Hepatocyte (in vitro differentiated cells): ENCODE results near the gene FOXG1. TPM values are rescaled to one million over a fixed set of nuclear protein-coding genes. Genes with fewer than 3 reads are reported as not detected.

Source experiments
- DNase-seq: peaks from one replicate; pipeline ENCODE4 v3.0.0-alpha.2; 2016; ENCODE audit warnings: low spot score
- H2AFZ ChIP-seq: fragments of 200-600 bp; sonication (generic); 2 replicates; pipeline ENCODE4 v1.6.0; 2016; ENCODE audit warnings: antibody characterized with exemption, mild to moderate bottlenecking
- H3K27ac ChIP-seq: fragments of 200-600 bp; sonication (generic); 2 replicates; pipeline ENCODE4 v1.5.1; 2016; ENCODE audit warnings: mild to moderate bottlenecking
- H3K27me3 ChIP-seq: fragments of 200-600 bp; sonication (generic); 2 replicates; pipeline ENCODE4 v1.6.1; 2016
- H3K36me3 ChIP-seq: fragments of 200-600 bp; sonication (generic); replicated peaks from 2 replicates; pipeline ENCODE4 v1.5.1; 2016; ENCODE audit warnings: low read depth; ENCODE audit not compliant: insufficient read depth
- H3K4me1 ChIP-seq: fragments of 200-600 bp; sonication (generic); 2 replicates; pipeline ENCODE4 v1.5.1; 2016; ENCODE audit warnings: mild to moderate bottlenecking, moderate library complexity; ENCODE audit not compliant: insufficient read depth
- H3K4me2 ChIP-seq: fragments of 200-600 bp; sonication (generic); 2 replicates; pipeline ENCODE4 v1.6.0; 2016
- H3K4me3 ChIP-seq: fragments of 200-600 bp; sonication (generic); 2 replicates; pipeline ENCODE4 v1.5.1; 2016; ENCODE audit warnings: mild to moderate bottlenecking
- H3K79me2 ChIP-seq: fragments of 200-600 bp; sonication (generic); 2 replicates; pipeline ENCODE4 v1.6.0; 2017; ENCODE audit warnings: mild to moderate bottlenecking
- H3K9me2 ChIP-seq: fragments of 200-600 bp; sonication (generic); replicated peaks from 2 replicates; pipeline ENCODE4 v1.6.0; 2017; ENCODE audit warnings: mild to moderate bottlenecking; ENCODE audit not compliant: insufficient read depth
- H3K9me3 ChIP-seq: fragments of 200-600 bp; sonication (generic); 2 replicates; pipeline ENCODE4 v1.5.1; 2016; ENCODE audit warnings: low read depth, mild to moderate bottlenecking
- H4K20me1 ChIP-seq: fragments of 200-600 bp; sonication (generic); 2 replicates; pipeline ENCODE4 v1.6.0; 2016; ENCODE audit warnings: mild to moderate bottlenecking; ENCODE audit not compliant: insufficient read depth, poor library complexity, severe bottlenecking
- CTCF ChIP-seq: fragments of 200-600 bp; sonication (generic); IDR thresholded peaks from 2 replicates; pipeline ENCODE4 v1.5.1; 2016; ENCODE audit warnings: antibody characterized with exemption, mild to moderate bottlenecking; ENCODE audit not compliant: poor library complexity
- EZH2 ChIP-seq: fragments of 200-600 bp; sonication (generic); IDR thresholded peaks from 2 replicates; pipeline ENCODE4 v1.6.1; 2016; ENCODE audit warnings: antibody characterized with exemption, mild to moderate bottlenecking, borderline replicate concordance
- EZH2phosphoT487 ChIP-seq: fragments of 200-600 bp; sonication (generic); IDR thresholded peaks from one replicate; pipeline ENCODE4 v1.6.1; 2018; ENCODE audit warnings: antibody characterized with exemption, mild to moderate bottlenecking, low read depth, moderate library complexity; ENCODE audit not compliant: unreplicated experiment, severe bottlenecking
- WGBS: methylation state at CpG from one replicate; pipeline ENCODE4 v1.1.6; 2016; ENCODE audit warnings: low lambda C conversion rate; ENCODE audit errors: missing lambda C conversion rate; 5-methylcytosine and 5-hydroxymethylcytosine counted together
- polyA plus RNA-seq: library from polyadenylated mRNA; unstranded; fragments of >200 nt; fragmentation: Nextera tagmentation; extraction: Ambion mirVana; gene quantifications from 2 replicates; pipeline ENCODE4 v1.2.1, GENCODE V29; 2016
- total RNA-seq: library from RNA; depleted of rRNA; stranded (reverse); fragments of >200 nt; gene quantifications from 2 replicates; pipeline ENCODE4 v1.2.3, GENCODE V29; 2014

The FOXG1 gene
- total RNA-seq (not detected in 2 replicates), polyA plus RNA-seq (not detected in 2 replicates)

GRCh38 chr14:28766469-28766955 is at the start of gene FOXG1:
Gene FOXG1, plus strand, starts transcription at chr14:28766787. Its CDS starts 493 bp downstream, at chr14:28767280.
- peak within 1 kb of the TSS; percentile 63 for H2AFZ ChIP-seq
- peak within 1 kb of the TSS; percentile 93 for H3K4me2 ChIP-seq
- no peak for DNase-seq
- H3K79me2 ChIP-seq, result no peaks in the 10 kb centered on the region
- H3K27me3 ChIP-seq, result peaks cover 92% of the 10 kb centered on the region
- no peaks in the 10 kb centered on the region for H3K36me3 ChIP-seq
- no peak within 1 kb of the TSS for H3K27ac ChIP-seq
- H3K9me2 ChIP-seq, result no peaks in the 10 kb centered on the region
- no peaks in the 10 kb centered on the region for H4K20me1 ChIP-seq
- no peak for TF ChIP-seq EZH2phosphoT487
- TF ChIP-seq EZH2, result no peak
- no peak for TF ChIP-seq CTCF
- H3K4me3 ChIP-seq, result peak within 1 kb of the TSS; percentile 16
- 0% methylated on average over 5 of the region's 58 CpGs for WGBS
- no peaks in the 10 kb centered on the region for H3K9me3 ChIP-seq
- H3K4me1 ChIP-seq, result peaks cover 12% of the 10 kb centered on the region

GRCh38 chr14:28719130-28719529 is 47.5 kb upstream of the FOXG1 start:
- Histone ChIP-seq H3K27ac (no peak overlapping the region), H3K9me3 (no peaks in the 10 kb centered on the region), H3K4me3 (no peak overlapping the region), H3K9me2 (no peaks in the 10 kb centered on the region), H3K79me2 (no peaks in the 10 kb centered on the region), H3K4me1 (no peaks in the 10 kb centered on the region), H3K27me3 (no peaks in the 10 kb centered on the region), H3K4me2 (no peak overlapping the region), H2AFZ (no peak overlapping the region), H3K36me3 (no peaks in the 10 kb centered on the region), H4K20me1 (no peaks in the 10 kb centered on the region)
- WGBS, result 88% methylated on average over 5 of the region's 5 CpGs
- TF ChIP-seq EZH2phosphoT487 (no peak), EZH2 (no peak), CTCF (no peak)
- no peak for DNase-seq

GRCh38 chr14:28731358-28731757 is 35.2 kb upstream of the FOXG1 start:
- no peak for DNase-seq
- no peaks in the 10 kb centered on the region for H4K20me1 ChIP-seq
- no peaks in the 10 kb centered on the region for H3K4me1 ChIP-seq
- H3K4me2 ChIP-seq, result no peak overlapping the region
- H3K4me3 ChIP-seq, result no peak overlapping the region
- no peaks in the 10 kb centered on the region for H3K9me3 ChIP-seq
- no peak overlapping the region for H2AFZ ChIP-seq
- no peaks in the 10 kb centered on the region for H3K79me2 ChIP-seq
- TF ChIP-seq EZH2, result no peak
- WGBS, result 67% methylated on average over 2 of the region's 2 CpGs
- H3K36me3 ChIP-seq, result no peaks in the 10 kb centered on the region
- H3K27ac ChIP-seq, result no peak overlapping the region
- H3K9me2 ChIP-seq, result no peaks in the 10 kb centered on the region
- no peaks in the 10 kb centered on the region for H3K27me3 ChIP-seq

GRCh38 chr14:28742171-28742846 is 24.3 kb upstream of the FOXG1 start:
- no peak for TF ChIP-seq CTCF
- TF ChIP-seq EZH2phosphoT487, result no peak
- no peak for TF ChIP-seq EZH2
- H4K20me1 ChIP-seq, result no peaks in the 10 kb centered on the region

More at GRCh38 chr14:28742171-28742846, 24.3 kb upstream of the FOXG1 start:
- H3K4me2 ChIP-seq, result no peak overlapping the region
- no peaks in the 10 kb centered on the region for H3K27me3 ChIP-seq
- WGBS, result 84% methylated on average over 3 of the region's 3 CpGs
- no peaks in the 10 kb centered on the region for H3K4me1 ChIP-seq
- H3K27ac ChIP-seq, result no peak overlapping the region
- H2AFZ ChIP-seq, result no peak overlapping the region
- no peaks in the 10 kb centered on the region for H3K36me3 ChIP-seq
- H3K4me3 ChIP-seq, result no peak overlapping the region
- H3K9me3 ChIP-seq, result no peaks in the 10 kb centered on the region
- no peak for DNase-seq
- no peaks in the 10 kb centered on the region for H3K79me2 ChIP-seq
- peaks cover 3% of the 10 kb centered on the region for H3K9me2 ChIP-seq
